DMS79 treated with DMSO at 0.1 percent for 48 hours (cell line): ENCODE data around the gene MAML2.

ENCODE experiments used
- DNase-seq: peaks from one replicate; lab custom pipeline; 2025; lab: John Stamatoyannopoulos, UW

Gene MAML2

DNA sequence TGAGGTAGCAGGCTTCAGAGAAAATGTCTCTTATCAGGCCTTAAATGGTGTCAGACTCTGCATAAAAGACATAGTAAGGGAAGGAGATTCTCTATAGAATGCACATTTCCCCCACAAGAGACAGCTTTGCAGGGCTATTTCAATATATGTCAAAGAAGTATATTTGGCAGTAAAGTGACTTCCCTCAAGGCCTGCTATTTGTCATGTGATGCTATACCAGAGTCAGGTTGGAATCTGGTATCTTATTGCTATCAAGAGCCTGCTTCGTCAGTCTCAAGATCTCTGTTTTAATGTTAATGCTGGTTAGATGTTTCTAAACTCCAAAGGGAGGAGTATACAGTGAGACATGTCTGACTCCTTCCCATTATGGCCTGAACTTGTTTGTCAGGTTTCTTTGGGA lies 378.7 kb downstream of the MAML2 start:
- DNase-seq, result no peak

DNA sequence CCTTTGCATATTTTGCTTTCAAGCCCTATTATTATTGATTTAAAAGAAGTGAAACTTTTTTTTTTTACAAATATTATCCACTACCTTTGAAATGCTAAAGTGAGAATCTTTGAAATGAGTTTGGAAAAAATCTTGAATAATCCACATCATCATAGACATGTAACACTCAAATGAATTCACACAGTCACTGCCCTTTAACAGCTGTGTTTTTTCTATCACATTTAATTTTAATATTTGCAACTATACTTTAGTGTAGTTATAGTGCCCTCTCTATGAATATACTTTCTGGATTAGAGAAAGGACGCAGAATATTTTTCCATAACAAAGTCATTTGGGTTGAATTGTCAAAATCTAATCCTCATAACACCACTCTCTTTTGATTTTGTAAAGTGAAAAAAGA lies 381.2 kb downstream of the MAML2 start:
- DNase-seq, result no peak

DNA sequence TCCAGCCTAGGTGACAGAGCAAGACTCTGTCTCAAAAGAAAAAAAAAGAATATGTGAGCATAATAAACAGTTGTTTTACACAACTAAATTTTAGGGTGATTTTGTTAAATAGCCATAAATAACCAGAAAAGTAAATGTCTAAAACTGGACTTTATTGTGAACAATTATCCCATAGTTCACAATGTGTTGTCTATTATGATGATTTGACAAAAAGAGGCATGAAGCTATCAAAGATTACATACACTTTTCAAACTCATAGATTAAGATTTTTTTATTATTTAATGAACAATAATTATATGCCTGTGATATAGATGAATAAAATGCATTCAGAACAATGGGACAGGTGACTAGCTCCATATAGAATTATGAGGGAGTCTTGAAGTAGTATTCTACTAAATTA lies 392.1 kb downstream of the MAML2 start:
- DNase-seq, result no peak

DNA sequence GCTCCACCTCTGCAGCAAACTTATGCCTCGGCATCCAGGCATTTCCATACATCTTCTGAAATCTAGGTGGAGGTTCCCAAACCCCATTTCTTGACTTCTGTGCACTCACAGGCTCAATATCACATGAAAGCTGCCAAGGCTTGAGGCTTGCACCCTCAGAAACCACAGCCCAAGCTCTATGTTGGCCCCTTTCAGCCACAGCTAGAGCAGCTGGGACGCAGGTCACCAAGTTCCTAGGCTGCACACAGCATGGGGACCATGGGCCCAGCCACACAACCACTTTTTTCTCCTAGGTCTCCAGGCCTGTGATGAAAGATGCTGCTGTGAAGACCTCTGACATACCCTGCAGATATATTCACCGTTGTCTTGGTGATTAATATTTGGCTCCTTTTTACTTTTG lies 394.4 kb downstream of the MAML2 start:
- DNase-seq, result no peak

DNA sequence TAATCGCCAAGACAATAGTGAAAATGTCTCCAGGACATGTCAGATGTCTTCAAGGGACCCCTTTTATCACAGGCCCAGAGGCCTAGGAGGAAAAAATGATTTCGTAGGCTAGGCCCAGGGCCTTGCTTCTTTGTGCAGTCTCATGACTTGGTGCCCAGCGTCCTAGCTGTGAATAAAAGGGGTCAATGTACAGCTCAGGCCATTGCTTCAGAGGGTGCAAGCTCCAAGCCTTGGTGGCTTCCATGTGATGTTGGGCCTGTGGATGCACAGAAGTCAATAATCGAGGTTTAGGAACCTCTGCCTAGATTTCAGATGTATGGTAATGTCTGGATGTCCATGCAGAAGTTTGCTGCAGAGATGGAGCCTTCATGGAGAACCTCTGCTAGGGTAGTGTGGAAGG lies 398.4 kb downstream of the MAML2 start:
- no peak for DNase-seq

DNA sequence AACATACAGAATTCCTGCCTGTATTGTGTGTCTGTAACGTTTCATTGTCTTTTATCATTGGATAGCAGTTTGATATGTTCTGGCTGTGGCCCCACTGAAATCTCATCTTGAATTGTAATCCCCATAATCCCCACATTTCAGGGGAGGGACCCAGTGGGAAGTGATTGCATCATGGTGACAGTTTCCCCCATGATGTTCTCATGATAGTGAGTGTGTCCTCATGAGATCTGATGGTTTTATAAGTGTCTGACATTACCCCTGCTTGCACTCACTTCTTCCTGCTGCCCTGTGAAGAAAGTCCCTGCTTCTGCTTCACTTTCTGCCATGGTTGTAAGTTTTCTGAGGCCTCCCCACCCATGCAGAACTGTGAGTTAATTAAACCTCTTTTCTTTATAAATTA lies 399.4 kb downstream of the MAML2 start:
- no peak for DNase-seq

DNA sequence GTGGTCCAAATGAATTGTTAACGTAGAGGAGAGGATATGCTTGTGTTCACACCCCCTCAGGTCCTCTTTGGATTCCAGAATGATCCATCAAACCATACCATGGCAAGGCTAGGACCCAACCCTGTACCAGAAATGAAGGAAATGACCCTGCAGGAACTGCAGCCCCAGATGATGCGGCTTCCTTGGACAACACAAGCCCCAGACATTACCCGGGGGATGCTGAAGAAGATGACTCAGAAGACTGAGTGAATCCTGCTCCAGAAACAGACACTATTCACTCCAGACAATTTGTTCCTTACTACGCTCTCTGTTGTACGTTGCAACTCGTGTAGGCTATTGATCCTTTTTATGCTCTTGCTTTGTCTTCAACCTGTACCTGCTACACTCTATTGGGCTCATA lies 403.9 kb downstream of the MAML2 start:
- DNase-seq, result no peak

DNA sequence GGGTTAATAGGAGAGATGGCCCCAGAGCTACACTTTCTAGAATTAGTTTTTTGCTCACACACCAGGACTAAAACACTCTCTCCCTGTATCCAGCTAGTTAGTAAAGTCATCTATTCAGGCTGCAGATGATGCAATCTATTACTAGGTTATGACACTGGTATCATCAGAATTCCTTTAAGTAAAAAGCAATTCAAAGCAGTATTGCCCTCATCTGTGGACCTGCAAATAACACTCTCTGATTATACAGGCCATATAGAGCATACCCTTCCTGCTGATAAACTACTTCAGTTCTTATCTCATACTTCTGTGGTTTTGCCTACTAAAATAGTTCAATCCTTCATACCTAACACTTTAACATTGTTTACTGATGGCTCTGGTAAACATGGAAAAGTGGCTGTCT lies 405.6 kb downstream of the MAML2 start:
- no peak for DNase-seq

DNA sequence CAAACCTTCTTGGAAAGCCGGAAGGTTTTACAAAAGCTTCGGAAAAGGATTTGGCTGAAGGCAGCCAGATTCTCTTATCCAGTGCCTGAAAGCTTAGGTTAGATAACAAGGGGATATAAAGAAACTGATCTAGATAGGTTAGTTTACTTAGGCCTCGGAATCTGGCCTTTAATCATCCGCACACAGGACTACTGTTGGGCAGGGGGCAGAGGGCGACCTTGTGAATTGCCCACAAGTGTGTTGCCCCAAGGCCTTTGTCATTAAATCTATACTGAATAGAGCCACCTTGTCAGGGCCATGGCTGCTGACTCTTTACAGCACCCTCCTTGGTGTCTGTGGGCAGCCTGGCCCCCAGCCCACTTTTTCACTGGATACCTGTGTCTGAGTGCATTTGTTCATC lies 409.4 kb downstream of the MAML2 start:
- DNase-seq, result no peak

DNA sequence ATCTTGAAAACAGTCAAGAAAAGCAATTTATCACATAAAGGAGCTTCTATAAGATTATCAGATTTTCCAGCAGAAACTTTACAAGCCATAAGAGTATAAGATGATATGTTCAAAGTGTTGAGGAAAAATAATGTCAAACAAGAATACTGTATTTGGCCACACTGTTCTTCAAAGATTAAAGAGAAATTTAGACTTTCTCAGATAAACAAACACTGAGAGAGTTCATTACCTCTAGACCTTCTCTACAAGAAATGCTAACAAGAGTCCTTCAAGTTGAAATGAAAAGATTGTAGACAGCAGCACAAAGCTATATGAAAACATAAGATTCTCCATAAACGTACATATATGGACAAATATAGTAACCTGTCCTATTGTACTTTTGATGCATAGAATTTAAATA lies 411.1 kb downstream of the MAML2 start:
- no peak for DNase-seq

DNA sequence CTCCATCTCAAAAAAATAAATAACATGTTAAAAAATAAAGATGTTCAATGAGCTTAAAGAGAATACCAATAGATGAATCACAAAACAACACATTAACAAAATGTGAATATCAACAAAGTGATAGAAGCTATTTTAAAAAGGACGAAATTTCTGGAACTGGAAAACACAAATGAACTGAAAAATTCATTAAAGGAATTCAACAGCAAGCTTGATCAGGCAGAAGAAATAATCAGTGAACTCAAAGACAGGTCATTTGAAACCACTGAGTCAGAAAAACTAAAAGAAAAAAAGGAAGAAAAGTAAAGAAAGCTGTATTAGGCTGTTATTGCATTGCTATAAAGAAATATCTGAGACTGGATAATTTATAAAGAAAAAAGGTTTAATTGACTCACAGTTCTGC lies 412.0 kb downstream of the MAML2 start:
- no peak for DNase-seq

DNA sequence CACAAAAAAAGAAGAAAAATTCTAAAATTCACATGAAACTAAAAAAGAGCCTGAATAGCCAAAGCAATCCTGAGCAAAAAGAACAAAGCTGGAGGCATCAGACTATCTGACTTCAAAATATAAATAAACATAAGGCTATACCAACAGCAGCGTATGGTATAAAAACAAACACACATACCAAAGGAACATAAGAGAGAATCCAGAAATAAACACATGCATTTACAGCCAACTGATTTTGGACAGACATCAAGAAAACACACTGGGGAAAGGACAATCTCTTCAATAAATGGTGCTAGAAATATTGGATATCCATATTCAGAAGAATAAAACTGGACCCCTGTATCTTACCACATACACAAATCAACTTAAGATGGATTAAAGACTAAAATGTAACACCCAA lies 416.3 kb downstream of the MAML2 start:
- DNase-seq, result no peak
